LNCaP clone FGC (cell line): ENCODE measurements around the gene ADIG.

Source experiments
- DNase-seq: peaks from one replicate; pipeline ENCODE4 v3.0.0-alpha.2; 2011; ENCODE audit warnings: low read depth
- H3K4me3 ChIP-seq: 2 replicates; pipeline ENCODE4 v1.5.1; 2011; ENCODE audit warnings: mild to moderate bottlenecking, low read depth, low read length, control low read depth
- CTCF ChIP-seq: IDR thresholded peaks from 2 replicates; pipeline ENCODE4 v1.5.1; 2012; ENCODE audit warnings: mild to moderate bottlenecking; ENCODE audit not compliant: control insufficient read depth, insufficient read depth; ENCODE audit errors: extremely low read depth

The ADIG gene

GRCh38 chr20:38557174-38557573 is 23.8 kb upstream of the ADIG start:
- TF ChIP-seq CTCF: no peak

GRCh38 chr20:38558596-38559360 is 22.2 kb upstream of the ADIG start:
- no peak overlapping the region for H3K4me3 ChIP-seq
- DNase-seq: no peak
- no peak for TF ChIP-seq CTCF

More at GRCh38 chr20:38557174-38557573, 23.8 kb upstream of the ADIG start:
- H3K4me3 ChIP-seq: no peak overlapping the region
- no peak for DNase-seq

GRCh38 chr20:38559764-38560163 is 21.2 kb upstream of the ADIG start:
- H3K4me3 ChIP-seq: no peak overlapping the region
- no peak for DNase-seq
- no peak for TF ChIP-seq CTCF

- no peak for DNase-seq
- H3K4me3 ChIP-seq: no peak overlapping the region
- no peak for TF ChIP-seq CTCF
Observed at GRCh38 chr20:38563802-38564431, 17.1 kb upstream of the ADIG start.

- no peak overlapping the region for H3K4me3 ChIP-seq
- DNase-seq: no peak
- no peak for TF ChIP-seq CTCF
Observed at GRCh38 chr20:38564680-38565079, 16.3 kb upstream of the ADIG start.

GRCh38 chr20:38566036-38566598 is 14.9 kb upstream of the ADIG start:
- DNase-seq: peak; percentile 52
- TF ChIP-seq CTCF: no peak
- no peak overlapping the region for H3K4me3 ChIP-seq
